Measurements from ENCODE around the gene AGO1. TPM values are rescaled to one million over a fixed set of nuclear protein-coding genes. Genes with fewer than 3 reads are reported as not detected.
A peak's percentile ranks its signal among the peaks of the same experiment; 100 is the strongest.

The AGO1 gene
- total and polyA plus RNA-seq, 8 donors, result 20.8 to 29.7 (median 22.3) TPM

DNA sequence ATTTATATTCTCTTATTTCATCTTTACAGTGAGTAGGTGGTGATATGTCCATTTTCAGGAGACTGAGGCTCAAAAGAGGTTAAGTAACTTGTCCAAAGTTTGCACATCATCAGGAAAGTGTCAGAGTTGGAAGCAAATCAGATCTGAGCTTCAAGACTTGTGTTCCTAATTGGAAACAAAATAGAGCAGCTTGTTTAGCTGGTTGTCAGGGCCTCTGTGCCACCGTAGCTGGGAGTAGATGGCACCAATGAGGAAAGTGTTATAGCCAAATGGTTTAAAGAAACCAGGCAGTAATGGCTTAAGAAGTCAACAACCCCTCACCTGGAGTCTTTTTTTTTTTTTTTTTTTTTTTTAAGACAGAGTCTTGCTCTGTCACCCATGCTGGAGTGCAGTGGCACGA, 19.7 kb downstream of the AGO1 start:
- DNase-seq, result no peak
- ATAC-seq, result no peak
- Histone ChIP-seq H3K36me3 (peaks cover 0 to 94% of the 10 kb centered on the region in 2 donors), H3K27ac (no peak overlapping the region), H3K27me3 (no peaks in the 10 kb centered on the region), H3K4me1 (no peaks in the 10 kb centered on the region), H3K9me3 (no peaks in the 10 kb centered on the region), H3K4me3 (no peak overlapping the region)
- intact Hi-C loops (cut with DNase I), result no loop called here
- TF ChIP-seq CTCF (IDR thresholded peaks at IDR 0.05), result no peak

DNA sequence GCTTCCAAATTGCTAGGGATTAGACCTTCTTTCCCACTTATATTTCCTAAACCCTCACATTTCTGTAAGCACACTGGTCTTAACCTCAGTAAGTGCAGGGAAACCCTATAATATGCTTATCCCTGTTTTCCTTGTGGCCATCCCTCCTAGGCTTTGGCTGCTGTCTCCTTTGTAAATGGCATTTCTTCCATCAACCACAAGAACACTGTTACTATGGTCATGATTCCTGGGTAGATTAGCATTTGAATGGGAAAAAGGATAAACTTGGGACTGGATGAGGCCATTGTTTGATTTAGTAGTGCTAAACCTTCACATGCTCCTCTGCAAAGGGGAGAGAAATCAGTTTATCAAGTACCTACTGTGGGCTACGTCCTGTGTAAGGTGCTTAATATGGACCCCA, 31.7 kb downstream of the AGO1 start:
- Histone ChIP-seq H3K4me1 (no peaks in the 10 kb centered on the region), H3K27me3 (no peaks in the 10 kb centered on the region), H3K36me3 (peaks cover 0 to 98% of the 10 kb centered on the region in 2 donors), H3K27ac (no peak overlapping the region), H3K4me3 (no peak overlapping the region), H3K9me3 (no peaks in the 10 kb centered on the region)
- DNase-seq, result no peak
- no peak for TF ChIP-seq CTCF (IDR thresholded peaks at IDR 0.05)
- intact Hi-C loops (cut with DNase I), result no loop called here
- ATAC-seq, result no peak

GRCh38 chr1:35915693-35916092, 32.7 kb downstream of the AGO1 start:
- H3K4me3 ChIP-seq, result no peak overlapping the region
- TF ChIP-seq CTCF (IDR thresholded peaks at IDR 0.05), result no peak
- intact Hi-C loops (cut with DNase I), result no loop called here
- H3K27ac ChIP-seq, result no peak overlapping the region
- no peaks in the 10 kb centered on the region for H3K4me1 ChIP-seq
- no peak for ATAC-seq
- H3K27me3 ChIP-seq, result no peaks in the 10 kb centered on the region
- no peaks in the 10 kb centered on the region for H3K9me3 ChIP-seq
- no peak for DNase-seq
- peaks cover 0 to 98% of the 10 kb centered on the region in 2 donors for H3K36me3 ChIP-seq

DNA sequence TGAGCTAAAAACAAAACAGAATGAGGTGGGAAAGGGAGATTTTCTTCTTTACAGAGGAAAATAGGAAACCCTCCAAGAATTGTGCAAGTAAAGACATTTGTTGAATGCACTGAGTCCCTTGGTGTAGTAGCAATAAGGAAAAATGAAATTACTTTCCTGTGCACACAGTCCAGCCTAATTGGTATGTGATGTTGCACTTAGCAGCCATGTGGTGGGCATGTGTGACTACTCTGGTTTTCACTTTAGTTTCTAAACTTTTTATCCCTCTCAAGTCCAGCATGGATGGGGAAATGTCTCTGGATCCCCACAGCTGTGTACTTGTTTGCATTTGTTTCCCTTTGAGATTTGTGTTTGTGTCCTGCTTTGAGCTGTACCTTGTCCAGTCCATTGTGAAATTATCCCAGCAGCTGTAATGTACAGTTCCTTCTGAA, 40.8 kb downstream of the AGO1 start:
- TF ChIP-seq CTCF (IDR thresholded peaks at IDR 0.05), result no peak
- no peaks in the 10 kb centered on the region for H3K4me1 ChIP-seq
- H3K4me3 ChIP-seq, result no peak overlapping the region
- H3K27ac ChIP-seq, result no peak overlapping the region
- H3K36me3 ChIP-seq, result peaks cover 0 to 39% of the 10 kb centered on the region in 2 donors
- intact Hi-C loops (cut with DNase I), result no loop called here
- ATAC-seq (no peak), DNase-seq (peak in 1 of 4 donors; percentile 40)
- no peaks in the 10 kb centered on the region for H3K9me3 ChIP-seq
- H3K27me3 ChIP-seq, result no peaks in the 10 kb centered on the region

- DNase-seq, result no peak
- no peak overlapping the region for H3K4me3 ChIP-seq
- H3K27ac ChIP-seq, result no peak overlapping the region
- peaks cover 0 to 29% of the 10 kb centered on the region in 2 donors for H3K36me3 ChIP-seq
- peaks cover under 1 to 3% of the 10 kb centered on the region in 2 donors for H3K4me1 ChIP-seq
- no peaks in the 10 kb centered on the region for H3K27me3 ChIP-seq
- H3K9me3 ChIP-seq, result no peaks in the 10 kb centered on the region
- intact Hi-C loops (cut with DNase I), result no loop called here
- TF ChIP-seq CTCF (IDR thresholded peaks at IDR 0.05), result no peak
- ATAC-seq, result no peak
These were observed 41.8 kb downstream of the AGO1 start for GRCh38 chr1:35924838-35925237.

Data from left lung (tissue), 10 donors.